Mucosa of descending colon (tissue), 3 donors: ENCODE results near the gene GABRB1. TPM values are rescaled to one million over a fixed set of nuclear protein-coding genes. Genes with fewer than 3 reads are reported as not detected.

ENCODE experiments used
- ATAC-seq: fragments of 200-7000 bp; cut with Tn5 transposase; one replicate; pipeline ENCODE4 v1.9.1; 2020; ENCODE audit warnings: mild to moderate bottlenecking, moderate library complexity
- DNase-seq, 3 donors: peaks; one replicate each; pipeline ENCODE4 v3.0.0-alpha.2; 2020
- H3K36me3 ChIP-seq: fragments of 200-600 bp; one replicate; pipeline ENCODE4 v1.8.0; 2021; ENCODE audit warnings: low read depth, mild to moderate bottlenecking
- H3K4me1 ChIP-seq: fragments of 200-600 bp; one replicate; pipeline ENCODE4 v1.8.0; 2021; ENCODE audit warnings: low read depth, mild to moderate bottlenecking
- H3K4me3 ChIP-seq: fragments of 200-600 bp; one replicate; pipeline ENCODE4 v1.8.0; 2021; ENCODE audit warnings: mild to moderate bottlenecking
- H3K9me3 ChIP-seq: fragments of 200-600 bp; one replicate; pipeline ENCODE4 v1.8.0; 2021; ENCODE audit warnings: mild to moderate bottlenecking
- CTCF ChIP-seq: fragments of 200-600 bp; IDR thresholded peaks from one replicate; pipeline ENCODE4 v1.8.0; 2022; ENCODE audit warnings: antibody characterized with exemption, mild to moderate bottlenecking
- intact Hi-C, 2 donors: fragments of 100-400 bp; cut with DNase I in 1 of 2; cut with micrococcal nuclease in 1 of 2; formaldehyde crosslinking; loops; one replicate each; pipeline versions ENCODE4 v1.11.0 to v1.11.1; 2022; cut with DNase I, micrococcal nuclease
- total RNA-seq, 3 donors: library from RNA; stranded (reverse); fragmentation: NEBNext Ultra II Directional in 2 of 3; extraction: Animal tissue kit (Norgen Biotek cat#: 25700) in 2 of 3; gene quantifications; one replicate each; pipeline versions ENCODE4 v1.2.1 to v1.2.4, GENCODE V29; 2021 to 2023
- donor health status: DM: no; HTN: no; CAD: no; lungs with moderate emphysema.
- donor health status: DM: no; HTN: no; CAD: no.
- donor health status: DM: no; HTN: yes; CAD: no.

The GABRB1 gene
- total RNA-seq, 3 donors from 2014 or later, result 0.55 to 0.84 (median 0.82) TPM

GRCh38 chr4:47474799-47475198 lies 443.4 kb downstream of the GABRB1 start:
- H3K9me3 ChIP-seq, result no peaks in the 10 kb centered on the region
- no peaks in the 10 kb centered on the region for H3K36me3 ChIP-seq
- H3K4me1 ChIP-seq, result no peaks in the 10 kb centered on the region
- DNase-seq, result no peak
- ATAC-seq, result no peak
- no peak overlapping the region for H3K4me3 ChIP-seq
- TF ChIP-seq CTCF, result no peak
- intact Hi-C loops, result no loop called here

GRCh38 chr4:47475411-47475810 lies 444.0 kb downstream of the GABRB1 start:
- Histone ChIP-seq H3K4me1 (no peaks in the 10 kb centered on the region), H3K36me3 (no peaks in the 10 kb centered on the region), H3K4me3 (no peak overlapping the region), H3K9me3 (no peaks in the 10 kb centered on the region)
- ATAC-seq (no peak), DNase-seq (no peak)
- intact Hi-C loops, result no loop called here
- TF ChIP-seq CTCF, result no peak

Other genes starting within 250 kb of the GABRB1 start
- not detected for gene COX7B2, start 122.3 kb upstream of the GABRB1 start, total RNA-seq
- under 1 TPM in 2 of 3 donors, not detected in 1; 0.32 to 0.99 TPM for gene GABRA4, start 38.0 kb upstream of the GABRB1 start, total RNA-seq